A673 (cell line): ENCODE measurements around the gene NFS1.

ENCODE experiments used
- CTCF ChIP-seq: fragments of 300-800, 200-600 bp; sonication (generic); conservative IDR thresholded peaks from 2 replicates; pipeline ENCODE4 v1.5.1; 2017; ENCODE audit warnings: low read depth, mild to moderate bottlenecking, antibody characterized with exemption, low read length, moderate library complexity, mixed read lengths
- EZH2 ChIP-seq: fragments of 200-600 bp; sonication (generic); IDR thresholded peaks from 2 replicates; pipeline ENCODE4 v1.6.1; 2017; ENCODE audit warnings: borderline replicate concordance, low read depth, mild to moderate bottlenecking, mixed read lengths, antibody characterized with exemption, low read length; ENCODE audit not compliant: poor library complexity, severe bottlenecking

- TF ChIP-seq CTCF (no peak), EZH2 (no peak)
These were observed 68.5 kb downstream of the NFS1 start for GRCh38 chr20:35630636-35631035.
